Gastroesophageal sphincter (tissue), 4 donors: Measurements from ENCODE around the gene FARS2. TPM values are rescaled to one million over a fixed set of nuclear protein-coding genes. Genes with fewer than 3 reads are reported as not detected.
"Not testable (repeated sequence)": the region's sequence is repeated elsewhere in the genome, so short reads cannot be mapped to it uniquely, and the experiment has no call there.

Source experiments
- ATAC-seq: fragments of 150-250 bp; one replicate; pipeline ENCODE4 v1.9.1; 2016; ENCODE audit warnings: mild to moderate bottlenecking, moderate library complexity
- H3K27ac ChIP-seq, 4 donors: fragments of 200-600 bp; sonication (generic) in 3 of 4; 1 replicate in 3 of 4; 2 replicates in 1 of 4; pipeline ENCODE4 v1.5.1; 2016 to 2019
- H3K27me3 ChIP-seq: fragments of 200-600 bp; sonication (generic); one replicate; pipeline ENCODE4 v1.5.1; 2019
- H3K36me3 ChIP-seq, 2 donors: fragments of 200-600 bp; sonication (generic); one replicate each; pipeline ENCODE4 v1.5.1; 2019; ENCODE audit warnings: control low read depth in 1 of 2
- H3K4me1 ChIP-seq, 3 donors: fragments of 200-600 bp; sonication (generic); 1 replicate in 2 of 3; 2 replicates in 1 of 3; pipeline ENCODE4 v1.5.1; 2016 to 2019; ENCODE audit warnings: control low read depth in 2 of 3
- H3K4me3 ChIP-seq, 2 donors: fragments of 200-600 bp; sonication (generic); one replicate each; pipeline ENCODE4 v1.5.1; 2019; ENCODE audit warnings: mild to moderate bottlenecking in 1 of 2, moderate library complexity in 1 of 2
- H3K9me3 ChIP-seq, 3 donors: fragments of 200-600 bp; sonication (generic); one replicate each; pipeline ENCODE4 v1.5.1; 2017 to 2019; ENCODE audit warnings: control low read depth in 2 of 3
- EP300 ChIP-seq: sonication (generic); formaldehyde crosslinking; IDR thresholded peaks from one replicate; pipeline ENCODE4 v1.6.1; 2017; ENCODE audit warnings: antibody characterized with exemption, mild to moderate bottlenecking
- POLR2A ChIP-seq, 2 donors: fragments of 450-650 bp; IDR thresholded peaks; one replicate each; pipeline ENCODE4 v1.6.1; 2017; ENCODE audit warnings: antibody characterized with exemption in 2 of 2, mild to moderate bottlenecking in 2 of 2, moderate library complexity in 1 of 2
- POLR2AphosphoS5 ChIP-seq: sonication (generic); formaldehyde crosslinking; IDR thresholded peaks from one replicate; pipeline ENCODE4 v1.6.1; 2017; ENCODE audit warnings: antibody characterized with exemption
- WGBS, 2 donors: methylation state at CpG; one replicate each; pipeline ENCODE4 v1.1.5; 2018; ENCODE audit warnings: low coverage in 1 of 2; 5-methylcytosine and 5-hydroxymethylcytosine counted together
- total RNA-seq, 4 donors: library from RNA; depleted of rRNA; stranded (reverse); fragments of >200 nt; gene quantifications; one replicate each; pipeline ENCODE4 v1.1.0, GENCODE V29; 2016
- TF ChIP-seq, protein P1 (sequence below), 4 experiments: fragments of 200-600 bp in 2 of 4; fragments of 450-650 bp in 2 of 4; sonication (generic) in 1 of 4; IDR thresholded peaks; one replicate each; pipeline ENCODE4 v1.5.1; 2017 to 2019; ENCODE audit warnings: antibody characterized with exemption in 4 of 4, mild to moderate bottlenecking in 2 of 4, moderate library complexity in 2 of 4

FARS2 gene
- total RNA-seq, 4 donors from 2014 or later: 9.8 to 16.3 (median 14.4) TPM

GRCh38 chr6:5652406-5653137 lies 391.3 kb downstream of the FARS2 start:
- H3K36me3 ChIP-seq: peaks cover 0 to 11% of the 10 kb centered on the region in 2 donors
- no peak overlapping the region for H3K27ac ChIP-seq
- H3K27me3 ChIP-seq: no peaks in the 10 kb centered on the region
- H3K4me1 ChIP-seq: no peaks in the 10 kb centered on the region
- no peak overlapping the region for H3K4me3 ChIP-seq
- TF ChIP-seq POLR2A (IDR thresholded peaks at IDR 0.05) (no peak), POLR2AphosphoS5 (no peak), EP300 (no peak)
- TF ChIP-seq, protein P1, sequence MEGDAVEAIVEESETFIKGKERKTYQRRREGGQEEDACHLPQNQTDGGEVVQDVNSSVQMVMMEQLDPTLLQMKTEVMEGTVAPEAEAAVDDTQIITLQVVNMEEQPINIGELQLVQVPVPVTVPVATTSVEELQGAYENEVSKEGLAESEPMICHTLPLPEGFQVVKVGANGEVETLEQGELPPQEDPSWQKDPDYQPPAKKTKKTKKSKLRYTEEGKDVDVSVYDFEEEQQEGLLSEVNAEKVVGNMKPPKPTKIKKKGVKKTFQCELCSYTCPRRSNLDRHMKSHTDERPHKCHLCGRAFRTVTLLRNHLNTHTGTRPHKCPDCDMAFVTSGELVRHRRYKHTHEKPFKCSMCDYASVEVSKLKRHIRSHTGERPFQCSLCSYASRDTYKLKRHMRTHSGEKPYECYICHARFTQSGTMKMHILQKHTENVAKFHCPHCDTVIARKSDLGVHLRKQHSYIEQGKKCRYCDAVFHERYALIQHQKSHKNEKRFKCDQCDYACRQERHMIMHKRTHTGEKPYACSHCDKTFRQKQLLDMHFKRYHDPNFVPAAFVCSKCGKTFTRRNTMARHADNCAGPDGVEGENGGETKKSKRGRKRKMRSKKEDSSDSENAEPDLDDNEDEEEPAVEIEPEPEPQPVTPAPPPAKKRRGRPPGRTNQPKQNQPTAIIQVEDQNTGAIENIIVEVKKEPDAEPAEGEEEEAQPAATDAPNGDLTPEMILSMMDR (IDR thresholded peaks at IDR 0.05): no peak
- 89 to 95% methylated on average over 7 to 9 of the region's 17 CpGs for WGBS, 2 donors
- no peaks in the 10 kb centered on the region for H3K9me3 ChIP-seq
- no peak for ATAC-seq

GRCh38 chr6:5653801-5654200 lies 392.5 kb downstream of the FARS2 start:
- Histone ChIP-seq H3K4me3 (no peak overlapping the region), H3K9me3 (no peaks in the 10 kb centered on the region), H3K36me3 (peaks cover 0 to 11% of the 10 kb centered on the region in 2 donors), H3K27me3 (no peaks in the 10 kb centered on the region), H3K27ac (no peak overlapping the region), H3K4me1 (no peaks in the 10 kb centered on the region)
- TF ChIP-seq, protein P1 (IDR thresholded peaks at IDR 0.05): no peak
- TF ChIP-seq POLR2AphosphoS5 (no peak), POLR2A (IDR thresholded peaks at IDR 0.05) (no peak), EP300 (no peak)
- WGBS, 2 donors: 93 to 100% methylated on average over 2 to 3 of the region's 5 CpGs
- no peak for ATAC-seq

DNA sequence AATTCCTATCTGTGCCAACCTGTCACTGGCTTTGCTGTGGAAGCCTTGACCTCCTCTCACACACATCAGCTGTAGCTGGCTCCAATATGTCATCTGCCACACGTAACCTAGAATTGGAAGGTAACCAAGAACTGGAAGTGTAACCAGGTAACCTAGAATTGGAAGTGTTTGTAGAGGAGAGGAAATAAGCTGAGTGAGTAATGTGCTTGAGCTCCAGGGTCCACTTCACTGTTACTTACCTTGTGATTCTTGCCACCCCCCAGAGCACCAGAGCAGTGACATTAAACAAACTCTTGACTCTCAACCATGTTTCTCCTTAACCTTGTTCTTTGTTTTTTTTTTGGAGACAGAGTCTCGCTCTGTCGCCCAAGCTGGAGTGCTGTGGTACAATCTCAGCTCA lies 394.9 kb downstream of the FARS2 start:
- H3K27ac ChIP-seq: no peak overlapping the region
- WGBS, 2 donors: 90% methylated on average over 3 of the region's 3 CpGs; no CpG with 5 or more reads in 1 of the 2 donors
- H3K4me1 ChIP-seq: no peaks in the 10 kb centered on the region
- H3K36me3 ChIP-seq: peaks cover 0 to 11% of the 10 kb centered on the region in 2 donors
- TF ChIP-seq POLR2A (IDR thresholded peaks at IDR 0.05) (no peak), POLR2AphosphoS5 (no peak), EP300 (no peak)
- TF ChIP-seq, protein P1 (IDR thresholded peaks at IDR 0.05): no peak
- no peak overlapping the region for H3K4me3 ChIP-seq
- no peaks in the 10 kb centered on the region for H3K27me3 ChIP-seq
- no peaks in the 10 kb centered on the region for H3K9me3 ChIP-seq
- ATAC-seq: no peak

DNA sequence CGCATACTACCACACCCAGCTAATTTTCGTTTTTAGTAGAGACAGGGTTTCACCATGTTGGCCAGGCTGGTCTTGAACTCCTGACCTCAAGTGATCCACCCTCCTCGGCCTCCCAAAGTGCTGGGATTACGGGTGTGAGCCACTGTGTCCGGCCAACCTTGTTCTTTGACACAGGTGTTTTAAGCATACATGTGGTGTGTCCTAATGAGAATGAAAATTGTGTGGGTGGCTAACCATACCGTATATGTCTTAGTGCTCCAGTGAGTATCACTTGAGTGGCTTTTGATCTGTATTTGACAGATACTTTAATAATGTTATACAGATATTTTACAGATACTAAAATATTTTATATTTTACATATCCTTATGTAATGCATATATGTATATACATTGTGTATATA lies 395.4 kb downstream of the FARS2 start:
- H3K36me3 ChIP-seq: peaks cover 0 to 11% of the 10 kb centered on the region in 2 donors
- not testable (repeated sequence) for H3K27me3 ChIP-seq, H3K27ac ChIP-seq, H3K9me3 ChIP-seq, ATAC-seq, H3K4me3 ChIP-seq, H3K4me1 ChIP-seq
- WGBS, 2 donors: 92 to 96% methylated on average over 5 to 6 of the region's 6 CpGs

DNA sequence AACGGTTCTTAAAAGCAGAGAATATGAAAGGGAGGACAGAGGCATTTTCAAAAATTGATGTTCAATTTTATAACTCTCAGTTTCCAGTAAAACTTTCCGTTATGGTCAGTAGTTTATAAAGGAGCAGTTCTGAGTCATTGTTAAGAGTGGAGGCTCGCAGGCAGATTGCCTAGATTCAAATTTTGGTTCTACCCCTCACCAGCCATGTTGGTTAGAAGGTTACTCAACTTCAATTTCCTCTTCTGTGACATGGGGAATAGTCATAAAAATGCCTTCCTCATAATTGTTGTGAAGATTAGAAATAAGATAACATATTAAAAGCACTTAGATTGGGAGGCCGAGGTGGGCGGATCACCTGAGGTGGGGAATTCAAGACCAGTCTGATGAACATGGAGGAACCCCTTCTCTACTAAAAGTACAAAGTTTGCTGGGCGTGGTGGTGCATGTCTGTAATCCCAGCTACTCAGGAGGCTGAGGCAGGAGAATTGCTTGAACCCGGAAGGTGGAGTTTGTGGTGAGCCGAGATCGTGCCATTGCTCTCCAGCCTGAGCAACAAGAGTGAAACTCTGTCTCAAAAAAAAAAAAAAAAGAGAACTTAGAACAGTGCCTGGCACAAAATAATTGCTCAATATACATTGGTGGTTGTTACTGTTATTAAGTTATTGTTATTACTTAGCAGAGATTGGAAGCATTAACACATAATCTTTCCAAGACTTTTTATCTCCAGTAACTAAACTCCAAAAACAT lies 396.5 kb downstream of the FARS2 start:
- no peaks in the 10 kb centered on the region for H3K9me3 ChIP-seq
- peak; percentile 36 for ATAC-seq
- H3K27ac ChIP-seq: no peak overlapping the region
- H3K27me3 ChIP-seq: no peaks in the 10 kb centered on the region
- no peak overlapping the region for H3K4me3 ChIP-seq
- H3K4me1 ChIP-seq: no peaks in the 10 kb centered on the region
- 81 to 95% methylated on average over 7 to 9 of the region's 9 CpGs for WGBS, 2 donors
- peaks cover 0 to 6% of the 10 kb centered on the region in 2 donors for H3K36me3 ChIP-seq
- no peak for TF ChIP-seq EP300
- no peak for TF ChIP-seq POLR2A (IDR thresholded peaks at IDR 0.05)
- no peak for TF ChIP-seq POLR2AphosphoS5
- TF ChIP-seq, protein P1 (IDR thresholded peaks at IDR 0.05): no peak
